ENCODE data around the gene MYBPHL.

DNA sequence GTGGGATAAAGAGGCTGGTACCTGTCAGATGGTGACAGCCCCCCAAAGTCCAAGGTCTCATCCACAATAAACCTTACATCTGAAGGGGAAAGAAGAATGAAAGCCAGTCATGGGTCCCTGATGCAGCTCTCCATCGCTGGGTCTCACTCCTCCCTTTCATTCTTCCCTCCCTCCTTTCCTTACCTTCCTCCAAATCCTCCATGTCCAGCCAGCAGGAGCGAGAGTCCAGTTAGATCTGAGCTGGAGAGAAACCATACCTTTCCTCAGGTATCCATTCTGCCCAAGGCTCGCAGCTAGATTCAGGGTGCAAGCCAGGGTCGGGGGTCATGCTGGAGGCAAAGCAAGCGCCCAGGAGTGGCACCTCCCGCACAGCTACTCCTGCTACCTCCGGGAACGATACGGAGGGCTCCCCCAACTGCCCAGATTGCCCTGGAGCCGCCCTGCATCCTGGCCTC, 24.3 kb downstream of the MYBPHL start:
- TF ChIP-seq CTCF (IDR thresholded peaks at IDR 0.05) (no peak), POLR2A (IDR thresholded peaks at IDR 0.05) (no peak)

All from uterus (tissue), 2 donors.